KOPT-K1 (cell line): ENCODE measurements around the gene KCTD13.
"Not testable (repeated sequence)": the region's sequence is repeated elsewhere in the genome, so short reads cannot be mapped to it uniquely, and the experiment has no call there.

Source experiments
- H3K27ac ChIP-seq: fragments of 200-600 bp; sonication (generic); 2 replicates; pipeline ENCODE4 v1.5.1; 2016; ENCODE audit warnings: antibody characterized with exemption, mild to moderate bottlenecking, low read depth, low read length; ENCODE audit not compliant: poor library complexity, severe bottlenecking
- H3K36me3 ChIP-seq: fragments of 200-600 bp; sonication (generic); 2 replicates; pipeline ENCODE4 v1.5.1; 2017; ENCODE audit warnings: antibody characterized with exemption, mild to moderate bottlenecking, low read length, moderate library complexity; ENCODE audit not compliant: insufficient read depth
- H3K9me3 ChIP-seq: fragments of 200-600 bp; sonication (generic); 2 replicates; pipeline ENCODE4 v1.5.1; 2017; ENCODE audit warnings: antibody characterized with exemption, low read length, mild to moderate bottlenecking; ENCODE audit not compliant: insufficient read depth, poor library complexity, severe bottlenecking

The KCTD13 gene

DNA sequence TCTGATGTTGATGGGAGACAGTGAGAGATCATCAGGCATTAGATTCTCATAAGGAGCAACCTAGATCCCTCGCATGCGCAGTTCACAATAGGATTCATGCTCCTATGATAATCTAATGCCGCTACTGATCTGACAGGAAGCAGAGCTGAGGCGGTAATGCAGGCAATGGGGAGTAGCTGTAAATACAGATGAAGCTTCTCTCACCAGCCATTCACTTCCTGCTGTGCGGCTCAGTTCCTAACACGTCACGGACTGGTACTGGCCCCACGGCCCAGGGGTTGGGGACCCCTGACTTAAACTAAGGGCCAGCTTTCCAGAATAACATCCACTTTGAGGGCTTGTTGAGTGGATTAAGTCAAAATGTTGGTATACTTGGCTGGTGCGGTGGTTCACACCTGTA lies 33.3 kb upstream of the KCTD13 start:
- no peaks in the 10 kb centered on the region for H3K36me3 ChIP-seq
- no peak overlapping the region for H3K27ac ChIP-seq
- no peaks in the 10 kb centered on the region for H3K9me3 ChIP-seq

- Histone ChIP-seq H3K9me3 (no peaks in the 10 kb centered on the region), H3K27ac (no peak overlapping the region), H3K36me3 (no peaks in the 10 kb centered on the region)
Measured at GRCh38 chr16:29958756-29959155, 32.7 kb upstream of the KCTD13 start.

- H3K27ac ChIP-seq = no peak overlapping the region
- H3K36me3 ChIP-seq = no peaks in the 10 kb centered on the region
- H3K9me3 ChIP-seq = peaks cover 7% of the 10 kb centered on the region
Measured at GRCh38 chr16:29951625-29952365, 25.8 kb upstream of the KCTD13 start.

DNA sequence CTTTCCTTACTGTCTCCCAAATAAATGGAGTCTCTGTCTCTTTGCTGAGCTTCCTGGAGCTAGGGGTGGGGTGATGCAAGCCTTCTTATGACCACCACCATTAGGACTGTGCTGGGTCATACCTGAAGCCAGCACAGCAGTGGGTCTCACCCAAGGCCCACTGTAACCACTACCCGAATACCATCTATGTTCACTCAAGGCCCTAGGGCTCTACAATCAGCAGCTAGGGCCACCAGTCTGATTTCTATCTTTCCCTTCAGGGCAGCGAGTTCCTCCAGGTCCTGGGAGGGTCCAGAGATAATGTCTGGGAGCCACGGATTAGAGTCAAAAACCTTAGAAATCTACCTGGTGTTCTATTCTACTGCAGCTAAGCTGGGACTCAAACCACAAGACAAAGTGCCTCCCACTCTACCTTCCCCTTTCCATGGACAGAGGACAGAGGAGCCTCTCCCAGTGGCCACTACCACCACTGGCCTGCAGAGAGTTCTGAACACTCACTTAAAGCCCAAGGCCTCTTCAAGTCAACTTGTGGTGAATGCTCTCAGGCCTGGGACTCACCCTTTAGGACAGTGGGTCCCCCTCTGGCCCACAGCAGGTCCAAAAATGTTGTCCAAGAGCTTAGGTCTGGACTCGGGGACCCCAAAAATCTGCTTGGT lies 24.9 kb upstream of the KCTD13 start:
- no peak overlapping the region for H3K27ac ChIP-seq
- peaks cover 7% of the 10 kb centered on the region for H3K9me3 ChIP-seq
- H3K36me3 ChIP-seq = no peaks in the 10 kb centered on the region

DNA sequence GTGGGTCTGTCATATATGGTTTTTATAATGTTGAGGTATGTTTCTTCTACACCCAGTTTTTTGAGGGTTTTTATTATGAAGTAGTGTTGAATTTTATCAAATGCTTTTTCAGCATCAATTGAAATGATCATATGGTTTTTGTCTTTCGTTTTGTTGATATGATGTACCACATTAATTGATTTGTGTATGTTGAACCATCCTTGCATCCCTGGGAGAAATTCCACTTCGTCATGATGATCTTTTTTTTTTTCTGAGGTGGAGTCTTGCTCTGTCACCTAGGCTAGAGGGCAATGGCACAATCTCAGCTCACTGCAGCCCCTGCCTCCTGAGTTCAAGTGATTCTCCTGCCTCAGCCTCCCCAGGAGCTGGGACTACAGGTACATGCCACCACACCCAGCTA lies 21.9 kb upstream of the KCTD13 start:
- Histone ChIP-seq H3K27ac (no peak overlapping the region), H3K9me3 (peaks cover 7% of the 10 kb centered on the region), H3K36me3 (no peaks in the 10 kb centered on the region)

- Histone ChIP-seq H3K27ac (peak overlapping the region; percentile 35), H3K9me3 (no peaks in the 10 kb centered on the region), H3K36me3 (no peaks in the 10 kb centered on the region)
Measured at GRCh38 chr16:29943846-29944799, 18.1 kb upstream of the KCTD13 start.

DNA sequence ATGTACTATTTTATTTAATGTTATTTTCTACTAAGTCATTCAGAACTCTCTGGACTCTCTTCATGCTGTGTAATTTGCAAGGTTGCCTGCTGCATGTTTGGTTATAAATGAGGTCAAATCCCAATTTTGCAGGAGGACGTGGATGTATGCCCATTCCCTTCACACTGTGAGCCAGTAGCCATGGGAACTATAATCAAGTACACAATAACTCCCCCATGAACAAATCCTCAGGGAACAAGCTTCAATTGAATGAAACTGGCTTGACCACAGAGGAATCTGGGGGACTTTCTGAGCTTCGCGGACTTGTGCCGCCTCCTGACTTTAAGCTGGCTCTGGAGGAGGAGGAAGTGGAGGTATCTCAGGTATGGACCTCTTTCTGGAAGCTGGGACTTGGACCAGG lies 14.6 kb upstream of the KCTD13 start:
- Histone ChIP-seq H3K27ac (no peak overlapping the region), H3K9me3 (no peaks in the 10 kb centered on the region), H3K36me3 (no peaks in the 10 kb centered on the region)

GRCh38 chr16:29931750-29932149 lies 5.7 kb upstream of the KCTD13 start:
- H3K27ac ChIP-seq, H3K9me3 ChIP-seq, H3K36me3 ChIP-seq: not testable (repeated sequence)

GRCh38 chr16:29927070-29927905 lies 1.3 kb upstream of the KCTD13 start:
- no peaks in the 10 kb centered on the region for H3K9me3 ChIP-seq
- peaks cover 10% of the 10 kb centered on the region for H3K36me3 ChIP-seq
- no peak overlapping the region for H3K27ac ChIP-seq

DNA sequence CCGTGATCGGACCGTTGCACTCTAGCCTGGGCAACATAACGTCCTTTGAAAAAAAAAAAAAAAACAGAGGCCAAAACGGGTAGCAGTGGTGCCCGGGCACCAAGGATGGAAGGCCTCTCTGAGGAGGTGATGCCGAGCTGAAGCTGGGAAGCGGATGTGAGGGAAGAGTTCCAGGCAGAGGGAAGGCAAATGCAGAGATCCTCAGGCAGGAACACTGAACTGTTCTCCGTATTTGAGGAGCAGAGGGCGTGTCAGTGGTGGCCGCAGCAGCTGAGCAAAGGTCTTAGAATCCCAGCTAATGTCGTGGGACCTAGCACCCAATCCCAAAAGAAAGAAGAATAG lies 656 bp upstream of the KCTD13 start:
- H3K36me3 ChIP-seq = peaks cover 15% of the 10 kb centered on the region
- H3K9me3 ChIP-seq = no peaks in the 10 kb centered on the region
- peak overlapping the region; percentile 73 for H3K27ac ChIP-seq

GRCh38 chr16:29925105-29925756 lies 795 bp downstream of the KCTD13 start:
- Histone ChIP-seq H3K27ac (peak overlapping the region; percentile 73), H3K36me3 (peaks cover 30% of the 10 kb centered on the region), H3K9me3 (no peaks in the 10 kb centered on the region)

GRCh38 chr16:29922986-29923501 lies 3.0 kb downstream of the KCTD13 start:
- H3K36me3 ChIP-seq = peaks cover 46% of the 10 kb centered on the region
- H3K9me3 ChIP-seq = no peaks in the 10 kb centered on the region
- H3K27ac ChIP-seq = no peak overlapping the region

DNA sequence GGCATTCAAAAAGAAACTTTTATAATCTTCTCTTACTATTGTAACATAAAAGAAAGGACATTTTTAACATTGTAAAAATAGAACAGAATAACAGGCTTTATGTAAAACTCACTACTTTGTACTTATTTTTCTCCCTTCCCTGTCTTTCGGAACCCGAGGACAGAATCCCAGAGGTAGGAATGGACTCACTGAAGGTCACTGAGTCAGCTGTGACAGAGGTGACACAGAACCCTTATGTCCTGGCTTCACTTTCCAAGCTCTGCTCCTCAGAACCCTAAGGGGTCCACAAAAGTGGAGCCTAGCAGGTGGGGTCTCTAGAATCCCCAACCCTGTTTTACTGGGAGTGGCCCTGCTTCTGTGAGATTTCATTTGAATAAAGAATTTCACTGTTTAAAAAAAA lies 3.7 kb downstream of the KCTD13 start:
- no peak overlapping the region for H3K27ac ChIP-seq
- H3K36me3 ChIP-seq = peaks cover 53% of the 10 kb centered on the region
- no peaks in the 10 kb centered on the region for H3K9me3 ChIP-seq

DNA sequence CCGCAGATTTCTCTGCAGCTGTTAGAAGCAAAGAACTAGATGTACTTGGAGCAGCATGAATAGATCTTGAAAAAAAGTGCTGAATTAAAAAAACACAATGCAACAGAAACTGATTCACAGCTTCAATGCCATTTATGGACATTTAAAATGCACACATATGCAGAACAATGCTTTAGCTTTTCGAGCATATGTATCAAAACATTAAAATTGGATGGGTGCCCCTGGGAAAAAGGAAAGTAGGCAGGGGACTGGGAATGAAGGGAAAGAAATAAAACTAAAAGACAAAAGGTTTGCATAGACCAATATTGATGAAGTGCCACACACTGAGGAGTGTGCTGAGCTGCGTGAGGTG lies 5.0 kb downstream of the KCTD13 start:
- Histone ChIP-seq H3K27ac (no peak overlapping the region), H3K9me3 (no peaks in the 10 kb centered on the region), H3K36me3 (peaks cover 66% of the 10 kb centered on the region)
